Activated T-helper 1 cell treated with anti-CD3 and anti-CD28 coated beads, Interleukin-2, amount 50 U/mL, for 16 hours (primary cell): ENCODE data around the gene NR2C2.

Experiments
- DNase-seq, 2 donors: peaks; one replicate each; pipeline ENCODE4 v3.0.0-alpha.2; 2020; ENCODE audit warnings: low read depth in 1 of 2, low spot score in 1 of 2

The NR2C2 gene

GRCh38 chr3:15063238-15063637 lies 115.9 kb downstream of the NR2C2 start:
- no peak for DNase-seq

- DNase-seq = no peak
Measured at GRCh38 chr3:15063656-15064286, 116.4 kb downstream of the NR2C2 start.

- DNase-seq = no peak
Measured at GRCh38 chr3:15064299-15064834, 117.0 kb downstream of the NR2C2 start.

GRCh38 chr3:15064835-15065549 lies 117.6 kb downstream of the NR2C2 start, which contains the start of gene MRPS25:
Gene MRPS25, minus strand, starts transcription at chr3:15065315. Its CDS starts 121 bp downstream, at chr3:15065194.
- DNase-seq = peak; percentile 78 to 83

- DNase-seq = no peak
Measured at GRCh38 chr3:15065550-15066007, 118.2 kb downstream of the NR2C2 start.

GRCh38 chr3:15066467-15066866 lies 119.1 kb downstream of the NR2C2 start:
- DNase-seq = no peak

- no peak for DNase-seq
Measured at GRCh38 chr3:15069441-15069840, 122.1 kb downstream of the NR2C2 start.

GRCh38 chr3:15071699-15072098 lies 124.3 kb downstream of the NR2C2 start:
- DNase-seq = no peak

GRCh38 chr3:15074500-15074899 lies 127.1 kb downstream of the NR2C2 start:
- DNase-seq = no peak

- DNase-seq = no peak
Measured at GRCh38 chr3:15079091-15079490, 131.7 kb downstream of the NR2C2 start.

- DNase-seq = no peak
Measured at GRCh38 chr3:15081960-15082664, 134.7 kb downstream of the NR2C2 start.

GRCh38 chr3:15083252-15083651 lies 135.9 kb downstream of the NR2C2 start:
- no peak for DNase-seq

- DNase-seq = no peak
Measured at GRCh38 chr3:15086263-15086662, 138.9 kb downstream of the NR2C2 start.

- no peak for DNase-seq
Measured at GRCh38 chr3:15086699-15087098, 139.3 kb downstream of the NR2C2 start.

- DNase-seq = no peak
Measured at GRCh38 chr3:15089201-15089600, 141.8 kb downstream of the NR2C2 start.

GRCh38 chr3:15091575-15091974 lies 144.2 kb downstream of the NR2C2 start:
- DNase-seq = no peak

- no peak for DNase-seq
Measured at GRCh38 chr3:15092686-15093085, 145.3 kb downstream of the NR2C2 start.

GRCh38 chr3:15094187-15094875 lies 146.9 kb downstream of the NR2C2 start:
- no peak for DNase-seq

GRCh38 chr3:15096046-15096445 lies 148.7 kb downstream of the NR2C2 start:
- no peak for DNase-seq

- DNase-seq = no peak
Measured at GRCh38 chr3:15097891-15098290, 150.5 kb downstream of the NR2C2 start.
